GM08714 (cell line): ENCODE results near the gene ATP9A.
"Not testable (repeated sequence)": the region's sequence is repeated elsewhere in the genome, so short reads cannot be mapped to it uniquely, and the experiment has no call there.

Source experiments
- H3K4me3 ChIP-seq: fragments of 200-500 bp; sonication (Bioruptor generic); 2 replicates; pipeline ENCODE4 v1.5.1; 2014; ENCODE audit warnings: mild to moderate bottlenecking, low read length, inconsistent platforms
- ZNF274 ChIP-seq: IDR thresholded peaks from 2 replicates; pipeline ENCODE4 v1.6.1; 2012; ENCODE audit warnings: mild to moderate bottlenecking, low read depth, low read length

Gene ATP9A

DNA sequence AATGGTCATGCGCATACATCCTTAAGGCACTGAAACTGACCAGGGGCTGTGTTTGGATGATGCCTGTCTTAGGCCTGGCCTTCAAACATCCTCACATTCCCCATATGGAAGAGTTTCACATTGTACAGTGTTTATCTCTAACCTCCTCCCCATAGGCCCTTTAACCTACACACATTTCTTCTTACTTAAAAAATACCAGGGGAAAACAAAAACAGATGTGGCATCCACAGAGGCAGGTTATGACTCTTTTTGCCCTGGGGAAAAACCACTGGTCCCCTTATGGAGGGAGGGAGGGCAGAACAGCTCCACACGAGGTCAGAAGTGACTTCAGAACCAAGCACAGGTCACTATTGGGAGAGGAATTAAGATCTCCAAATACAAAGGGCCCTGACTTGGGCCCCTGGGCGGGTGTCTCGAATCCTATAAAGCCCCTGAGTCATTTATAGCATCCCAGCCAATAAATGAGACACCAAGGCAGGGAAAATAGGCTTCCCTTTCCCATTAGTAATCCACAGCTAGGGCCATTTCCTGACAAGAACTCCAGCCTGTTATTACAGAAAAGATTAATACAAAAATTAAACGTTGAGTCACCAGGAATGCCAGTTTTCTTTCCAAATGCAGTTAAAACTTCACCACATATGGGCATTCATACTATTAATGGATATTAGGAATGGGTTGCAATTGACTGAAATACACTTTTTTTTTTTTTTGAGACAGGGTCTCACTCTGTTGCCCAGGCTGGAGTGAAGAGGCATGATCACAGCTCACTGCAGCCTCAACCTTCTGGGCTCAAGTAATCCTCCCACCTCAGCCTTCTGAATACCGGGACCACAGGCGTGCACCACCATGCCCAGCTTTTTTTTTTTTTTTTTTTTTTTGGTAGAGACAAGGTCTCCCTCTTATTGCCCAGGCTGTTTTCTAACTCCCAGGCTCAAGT lies 107.2 kb downstream of the ATP9A start:
- TF ChIP-seq ZNF274, result no peak
- H3K4me3 ChIP-seq, result no peak overlapping the region

DNA sequence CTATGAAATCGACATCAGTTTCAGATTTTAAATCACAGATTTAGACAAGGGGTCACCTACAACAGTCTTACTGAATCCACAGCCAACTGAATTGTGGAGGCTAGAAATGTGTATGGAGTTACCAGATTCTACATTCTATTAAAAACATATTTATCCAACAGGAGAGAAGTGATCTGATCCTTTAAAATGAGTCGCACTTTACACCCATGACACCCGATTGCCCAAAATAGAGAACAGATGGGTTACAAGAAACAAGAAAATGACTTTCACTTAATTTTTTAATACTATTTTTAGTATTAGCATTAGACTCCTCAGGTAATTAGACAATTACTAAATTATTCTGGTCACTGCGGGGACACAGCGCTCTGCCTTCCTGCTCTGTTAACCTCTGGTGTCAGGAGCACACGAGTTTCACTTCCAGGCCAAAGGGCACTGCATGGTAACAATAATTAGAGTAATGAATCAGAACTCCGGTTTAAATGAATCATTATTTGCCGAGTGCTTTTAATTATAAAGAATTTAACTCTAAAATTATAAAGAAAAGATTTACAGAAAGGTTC lies 108.6 kb downstream of the ATP9A start:
- no peak for TF ChIP-seq ZNF274
- no peak overlapping the region for H3K4me3 ChIP-seq

DNA sequence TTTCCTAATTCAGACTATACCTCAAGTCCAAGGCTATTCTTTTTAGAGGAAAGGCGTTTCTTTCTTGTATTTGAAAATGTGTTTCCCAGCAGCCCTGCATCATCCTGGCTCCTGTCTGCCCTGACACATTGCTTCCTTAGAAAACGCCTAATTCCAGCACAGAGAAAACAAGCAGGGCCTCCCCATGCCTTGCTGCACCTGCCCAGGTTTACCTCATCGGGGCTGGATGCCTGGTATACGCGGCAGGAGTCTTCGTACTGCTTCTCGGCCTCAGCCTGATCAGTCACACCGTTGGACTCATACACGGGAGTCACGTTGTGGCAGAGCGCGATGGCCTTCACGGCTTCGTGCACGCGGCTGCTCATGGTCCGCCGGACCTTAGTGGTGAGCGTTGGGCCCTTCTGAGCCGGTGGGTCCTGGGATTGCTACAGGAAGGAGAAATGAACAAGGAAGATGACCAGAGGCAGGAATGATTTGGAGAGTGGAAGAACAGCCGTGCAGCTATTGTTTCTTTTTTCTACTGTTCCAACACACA lies 111.4 kb downstream of the ATP9A start:
- no peak for TF ChIP-seq ZNF274

DNA sequence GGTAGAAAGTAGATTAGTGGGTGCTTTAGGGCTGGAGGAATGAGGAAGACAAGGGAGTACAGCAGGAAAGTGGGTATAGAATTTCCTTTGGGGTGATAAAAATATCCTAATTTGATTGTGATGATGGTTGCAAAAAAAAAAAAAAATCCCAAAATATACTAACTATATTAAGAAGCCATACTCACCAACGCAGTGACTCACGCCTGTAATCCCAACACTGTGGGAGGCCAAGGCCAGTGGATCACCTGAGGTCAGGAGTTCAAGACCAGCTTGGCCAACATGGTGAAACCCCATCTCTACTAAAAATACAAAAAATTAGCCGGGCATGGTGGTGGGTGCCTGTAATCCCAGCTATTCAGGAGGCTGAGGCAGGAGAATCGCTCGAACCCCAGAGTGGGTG lies 112.1 kb downstream of the ATP9A start:
- H3K4me3 ChIP-seq, result not testable (repeated sequence)

More for the DNA sequence above, 111.4 kb downstream of the ATP9A start:
- no peak overlapping the region for H3K4me3 ChIP-seq

DNA sequence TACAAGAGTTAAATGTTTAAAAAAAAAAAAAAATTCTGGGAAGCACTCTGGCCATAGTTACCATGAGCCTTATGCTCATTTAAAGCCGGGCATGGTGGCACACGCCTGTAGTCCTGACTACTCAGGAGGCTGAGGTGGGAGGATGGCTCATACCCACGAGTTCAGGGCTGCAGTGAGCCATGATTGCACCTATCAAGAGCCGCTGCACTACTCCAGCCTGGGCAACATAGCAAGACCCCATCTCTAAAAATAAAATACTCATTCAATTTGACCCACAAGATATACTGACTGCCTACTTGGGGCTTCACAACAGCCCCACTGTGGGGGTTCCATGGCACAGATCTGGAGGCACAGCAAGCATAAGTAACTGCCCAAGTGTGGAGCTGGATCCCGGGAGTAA lies 113.7 kb downstream of the ATP9A start:
- no peak overlapping the region for H3K4me3 ChIP-seq
- TF ChIP-seq ZNF274, result no peak

DNA sequence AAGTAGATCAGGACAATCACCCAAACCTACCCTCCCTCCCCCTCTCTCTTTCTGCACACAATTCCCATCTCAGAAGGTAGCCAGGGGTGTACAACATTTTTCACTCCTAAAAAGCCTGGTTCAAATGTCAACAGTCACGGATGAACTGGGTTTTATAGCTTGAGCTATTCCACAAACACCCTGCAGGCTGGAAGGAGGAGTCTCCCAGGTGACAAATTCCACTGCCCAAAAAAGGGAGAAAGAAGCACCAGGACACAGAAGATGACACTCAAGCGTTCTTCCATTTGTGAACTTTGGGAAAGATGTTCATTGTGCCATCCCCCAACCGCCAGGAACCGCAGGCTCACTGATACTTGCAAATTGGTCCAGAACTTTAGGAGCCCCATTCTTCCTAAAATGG lies 114.1 kb downstream of the ATP9A start:
- no peak overlapping the region for H3K4me3 ChIP-seq
- no peak for TF ChIP-seq ZNF274

DNA sequence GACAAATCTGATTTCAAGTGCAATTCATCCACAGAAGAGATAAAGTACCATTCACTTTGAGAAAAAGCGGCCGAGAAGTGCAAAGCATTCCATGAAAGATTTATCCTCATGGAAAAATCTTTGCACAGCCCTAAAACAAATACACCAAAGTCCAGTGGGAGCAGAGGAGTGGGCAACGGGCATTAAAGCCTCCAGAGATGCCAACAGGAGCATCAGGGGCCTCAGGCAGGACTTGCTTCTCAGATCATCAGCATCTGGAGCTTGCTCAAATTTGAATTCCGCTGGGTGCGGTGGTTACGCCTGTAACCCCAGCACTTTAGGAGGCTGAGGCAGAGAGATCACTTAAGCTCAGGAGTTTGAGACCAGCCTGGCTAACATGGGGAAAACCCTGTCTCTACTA lies 115.0 kb downstream of the ATP9A start:
- no peak overlapping the region for H3K4me3 ChIP-seq
- no peak for TF ChIP-seq ZNF274

DNA sequence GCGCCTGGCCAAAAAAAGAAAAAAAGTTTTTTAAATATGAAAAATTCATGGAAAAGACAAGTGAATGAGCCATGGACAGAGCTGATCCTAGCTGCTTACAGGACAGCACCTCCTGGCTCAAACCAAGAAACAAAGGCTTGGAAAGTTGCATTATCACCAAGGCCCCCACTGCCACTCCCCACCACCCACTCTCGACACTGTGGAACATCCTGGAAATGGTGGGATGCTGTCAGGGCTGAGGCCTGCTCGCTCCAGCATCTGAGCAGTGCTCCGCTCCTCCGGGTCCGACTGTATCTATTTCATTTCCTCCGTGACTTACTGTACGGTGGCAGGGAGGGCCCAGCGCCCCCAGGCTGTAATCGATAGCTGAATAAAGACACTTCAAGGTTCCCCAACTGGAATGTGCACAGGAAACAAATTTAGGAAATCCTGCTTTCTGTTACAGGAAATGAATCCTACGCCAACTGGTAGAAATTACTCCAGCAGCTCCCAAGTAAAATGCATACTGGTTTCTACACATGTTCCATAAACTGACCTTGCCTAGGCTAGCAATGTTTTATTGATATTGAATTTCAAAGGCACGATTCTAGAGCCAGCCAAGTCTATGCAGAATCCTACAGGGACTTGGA lies 116.2 kb downstream of the ATP9A start:
- H3K4me3 ChIP-seq, result no peak overlapping the region
- TF ChIP-seq ZNF274, result no peak

DNA sequence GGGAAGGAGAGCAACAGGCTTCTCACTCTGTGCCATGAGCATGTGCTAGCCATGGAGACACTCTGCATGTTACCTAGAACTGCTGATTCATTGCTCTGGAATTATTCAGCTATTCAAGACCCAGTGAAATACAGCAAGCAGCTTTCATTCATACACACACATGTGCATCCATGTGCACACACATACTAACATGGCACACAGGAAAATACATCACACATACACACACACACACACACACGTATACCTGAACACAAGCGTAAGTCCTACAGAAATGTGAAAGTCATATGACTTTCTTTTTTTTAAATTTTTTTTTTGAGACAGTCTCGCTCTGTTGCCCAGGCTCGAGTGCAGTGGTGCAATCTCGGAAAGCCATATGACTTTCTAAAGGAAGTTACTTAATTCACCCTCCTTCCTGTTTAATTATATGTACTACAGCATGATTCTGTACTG lies 117.5 kb downstream of the ATP9A start:
- no peak overlapping the region for H3K4me3 ChIP-seq
- no peak for TF ChIP-seq ZNF274

DNA sequence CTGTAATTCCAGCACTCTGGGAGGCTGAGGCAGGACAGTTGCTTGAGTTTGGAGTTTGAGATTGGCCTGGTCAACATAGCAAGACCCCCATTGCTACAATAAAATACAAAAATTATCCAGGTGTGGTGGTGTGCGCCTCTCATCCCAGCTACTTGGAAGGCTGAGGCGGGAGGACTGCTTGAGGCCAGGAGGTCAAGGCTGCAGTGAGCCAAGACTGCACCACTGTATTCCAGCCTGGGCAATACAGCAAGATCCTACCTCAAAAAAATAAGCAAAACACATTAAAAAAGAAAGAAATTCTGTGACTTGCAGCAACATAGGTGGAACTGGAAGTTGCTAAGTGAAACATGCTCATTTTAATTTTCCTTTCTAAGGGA lies 119.6 kb downstream of the ATP9A start:
- no peak overlapping the region for H3K4me3 ChIP-seq
- no peak for TF ChIP-seq ZNF274

DNA sequence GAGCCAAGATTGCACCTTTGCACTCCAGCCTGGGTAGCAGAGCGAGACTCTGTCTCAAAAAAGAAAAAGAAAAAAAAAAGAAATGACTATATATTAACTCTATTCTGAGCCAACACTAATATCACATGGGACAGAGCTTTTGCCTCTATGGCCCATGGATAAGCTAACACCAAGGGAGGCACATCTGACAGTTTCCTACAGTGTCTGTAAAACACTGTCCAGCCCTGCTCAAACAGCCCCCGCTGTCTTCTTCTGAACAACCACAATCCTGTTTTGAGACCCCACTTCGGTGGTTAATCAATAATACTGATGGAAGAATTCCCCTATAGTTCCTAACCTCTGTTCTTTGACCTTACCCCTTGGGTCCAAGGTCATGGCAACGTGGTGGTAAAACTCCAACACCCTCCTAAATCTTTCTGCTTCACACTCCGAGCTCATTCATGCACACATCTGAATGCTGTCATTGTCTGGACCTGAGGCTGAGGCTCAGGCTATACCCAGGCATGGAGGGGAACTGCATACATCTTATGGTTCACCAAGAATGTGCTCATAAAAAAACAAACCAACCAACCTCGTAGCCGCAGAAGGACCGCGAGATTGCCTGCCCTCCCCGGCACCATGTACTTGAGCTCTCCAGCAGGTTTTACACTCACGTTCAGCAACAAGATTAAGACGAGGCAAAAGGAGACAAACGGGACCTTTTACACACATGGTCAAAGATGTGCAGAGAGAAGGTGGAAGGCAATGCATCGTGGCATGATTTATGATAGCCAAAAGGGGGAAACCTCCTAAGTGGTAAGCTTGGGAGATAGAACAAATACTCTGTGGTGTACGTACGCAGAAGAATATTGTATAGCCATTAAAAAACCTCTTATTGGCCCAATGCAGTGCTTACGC lies 120.3 kb downstream of the ATP9A start:
- TF ChIP-seq ZNF274, result no peak
- no peak overlapping the region for H3K4me3 ChIP-seq

DNA sequence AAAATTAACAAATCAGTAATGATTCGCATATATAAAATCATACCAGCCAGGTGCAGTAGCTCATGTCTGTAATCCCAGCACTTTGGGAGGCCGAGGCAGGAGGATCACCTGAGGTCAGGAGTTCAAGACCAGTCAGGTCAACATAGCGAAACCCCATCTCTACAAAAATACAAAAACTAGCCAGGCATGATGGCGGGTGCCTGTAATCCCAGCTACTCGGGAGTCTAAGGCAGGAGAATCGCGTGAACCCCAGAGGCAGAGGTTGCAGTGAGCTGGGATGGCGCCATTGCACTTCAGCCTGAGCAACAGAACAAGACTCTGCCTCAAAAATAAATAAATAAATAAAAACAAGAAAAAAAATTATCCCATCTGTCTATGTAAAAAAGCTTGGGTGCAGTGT lies 124.4 kb downstream of the ATP9A start:
- not testable (repeated sequence) for H3K4me3 ChIP-seq

DNA sequence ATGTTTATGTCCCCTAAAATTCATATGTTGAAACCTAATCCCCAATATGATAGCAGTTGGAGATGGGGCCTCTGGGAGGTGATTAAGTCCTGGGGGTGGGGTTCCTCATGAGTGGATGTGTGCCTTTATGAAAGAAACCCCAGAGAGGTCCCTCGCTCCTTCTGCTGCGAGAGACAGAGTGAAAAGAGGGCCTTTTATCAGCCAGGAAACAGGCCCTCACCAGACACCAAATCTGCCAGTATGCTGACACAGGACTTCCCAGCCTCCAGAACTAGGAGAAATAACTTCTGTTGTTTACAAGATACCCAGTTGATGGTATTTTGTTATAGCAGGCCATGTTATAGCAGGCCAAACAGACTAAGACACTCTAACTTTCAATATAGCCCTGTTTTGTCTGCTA lies 124.8 kb downstream of the ATP9A start:
- TF ChIP-seq ZNF274, result no peak

DNA sequence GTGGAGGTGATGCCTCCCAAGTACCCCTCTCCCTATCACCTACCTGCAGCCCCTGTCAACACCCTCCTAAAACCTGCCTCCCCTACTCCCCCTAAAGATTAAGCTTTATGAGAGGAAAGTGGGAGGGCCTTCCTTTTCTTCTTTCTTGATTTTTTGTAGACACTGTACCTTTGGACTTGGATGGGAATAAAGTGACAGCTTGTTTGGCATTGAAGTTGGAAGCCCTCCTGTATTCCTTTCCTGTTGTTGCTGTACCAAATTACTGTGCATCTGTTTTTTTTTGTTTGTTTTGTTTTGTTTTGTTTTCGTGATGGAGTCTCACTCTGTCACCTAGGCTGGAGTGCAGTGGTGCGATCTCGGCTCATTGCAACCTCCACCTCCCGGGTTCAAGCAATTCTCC lies 126.3 kb downstream of the ATP9A start:
- no peak for TF ChIP-seq ZNF274
- no peak overlapping the region for H3K4me3 ChIP-seq

More for the DNA sequence above, 124.8 kb downstream of the ATP9A start:
- H3K4me3 ChIP-seq, result no peak overlapping the region
